Measurements from ENCODE around the gene ADISSP.

DNA sequence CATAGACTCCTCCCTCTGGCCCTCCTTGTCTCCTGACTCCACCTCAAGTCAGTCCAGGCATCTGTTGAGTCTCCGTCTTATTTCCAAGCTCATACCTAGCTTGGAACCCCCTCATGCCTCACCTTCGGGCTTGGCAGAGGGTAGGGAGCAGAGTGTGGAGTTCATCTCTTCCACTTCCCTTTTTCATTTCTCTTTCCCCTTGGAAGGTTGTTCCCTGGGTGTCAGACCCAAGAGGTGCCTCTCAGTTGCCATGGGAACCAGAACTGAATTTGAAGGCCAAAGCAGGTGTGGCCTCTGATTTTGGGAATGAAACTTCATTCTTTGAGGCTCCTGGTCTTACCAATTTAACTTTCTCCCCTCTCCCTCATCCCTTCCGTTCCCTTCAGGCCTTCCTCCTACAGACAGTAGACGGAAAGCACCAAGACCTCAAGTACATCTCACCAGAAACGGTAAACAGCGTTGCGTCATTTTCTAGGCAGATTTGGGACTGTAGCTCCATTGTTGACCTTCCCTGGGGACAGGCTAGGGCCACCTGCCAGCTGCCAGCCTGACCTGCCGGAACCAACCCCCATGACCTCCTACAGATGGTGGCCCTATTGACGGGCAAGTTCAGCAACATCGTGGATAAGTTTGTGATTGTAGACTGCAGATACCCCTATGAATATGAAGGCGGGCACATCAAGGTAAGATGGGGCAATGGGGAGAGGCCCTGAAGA is 35.1 kb upstream of the ADISSP start:
- no peak for TF ChIP-seq CTCF (IDR thresholded peaks at IDR 0.05; ENCODE audit: low read depth, low read length, poor library complexity, severe bottlenecking)
- no peak for TF ChIP-seq EZH2phosphoT487 (IDR thresholded peaks at IDR 0.05; ENCODE audit: borderline replicate concordance, low read length)

All from DOHH2 (cell line).